NCI-H187 (cell line): ENCODE data around the gene CLCN7.

Experiments used
- DNase-seq, 2 experiments: peaks; one replicate each; lab custom pipeline; 2025; lab: John Stamatoyannopoulos, UW

The CLCN7 gene

GRCh38 chr16:1430759-1431496 is 43.9 kb downstream of the CLCN7 start, which contains the start of gene PERCC1:
TSS of gene PERCC1 (plus strand) at chr16:1431078. CDS start at chr16:1432594, 1,516 bp downstream.
- peak; percentile 40 to 73 for DNase-seq

- no peak for DNase-seq
These were observed 44.5 kb downstream of the CLCN7 start for GRCh38 chr16:1430214-1430758.

GRCh38 chr16:1429631-1430030 is 45.2 kb downstream of the CLCN7 start:
- no peak for DNase-seq

GRCh38 chr16:1429012-1429411 is 45.8 kb downstream of the CLCN7 start:
- no peak for DNase-seq

- DNase-seq: no peak
These were observed 46.3 kb downstream of the CLCN7 start for GRCh38 chr16:1428511-1428910.

- DNase-seq: no peak
These were observed 47.1 kb downstream of the CLCN7 start for GRCh38 chr16:1427473-1428461.

- DNase-seq: peak; percentile 72 to 93
These were observed 47.9 kb downstream of the CLCN7 start for GRCh38 chr16:1426734-1427471.

GRCh38 chr16:1425616-1426370 is 49.0 kb downstream of the CLCN7 start:
- DNase-seq: no peak

- peak in 1 of 2 experiments; percentile 60 for DNase-seq
These were observed 50.8 kb downstream of the CLCN7 start for GRCh38 chr16:1424028-1424427.

GRCh38 chr16:1422076-1422475 is 52.8 kb downstream of the CLCN7 start:
- DNase-seq: no peak

- no peak for DNase-seq
These were observed 54.7 kb downstream of the CLCN7 start for GRCh38 chr16:1420111-1420539.

GRCh38 chr16:1416521-1416941 is 58.3 kb downstream of the CLCN7 start:
- no peak for DNase-seq

- DNase-seq: peak in 1 of 2 experiments; percentile 54
These were observed 60.1 kb downstream of the CLCN7 start, which contains the start of gene UNKL for GRCh38 chr16:1414532-1415260. TSS of gene UNKL (minus strand) at chr16:1414704. CDS start at chr16:1414691, 13 bp downstream.

- peak; percentile 19 to 30 for DNase-seq
These were observed 60.9 kb downstream of the CLCN7 start for GRCh38 chr16:1413684-1414531.

- no peak for DNase-seq
These were observed 62.0 kb downstream of the CLCN7 start for GRCh38 chr16:1412847-1413246.

GRCh38 chr16:1408171-1408837 is 66.5 kb downstream of the CLCN7 start:
- DNase-seq: peak; percentile 89 to 92

GRCh38 chr16:1407753-1408152 is 67.1 kb downstream of the CLCN7 start:
- no peak for DNase-seq

- no peak for DNase-seq
These were observed 71.1 kb downstream of the CLCN7 start for GRCh38 chr16:1403733-1404132.

- no peak for DNase-seq
These were observed 71.8 kb downstream of the CLCN7 start for GRCh38 chr16:1403036-1403435.
